ENCODE data around the gene AAMDC. TPM values are rescaled to one million over a fixed set of nuclear protein-coding genes. Genes with fewer than 3 reads are reported as not detected.

Gene AAMDC
- polyA plus RNA-seq (2013, experiment 1 of 2), result 84.7 TPM
- polyA plus RNA-seq (2013, experiment 2 of 2), result 85.1 TPM

- H3K14ac ChIP-seq (ENCODE audit: low read length in 2 of 2), result peak within 1 kb of the TSS in 1 of 2 experiments; percentile 99
- peak within 1 kb of the TSS; percentile 99 to 100 for H3K4me3 ChIP-seq (ENCODE audit: insufficient read depth in 1 of 2, low read depth in 1 of 2, low read length in 2 of 2)
- H3K9ac ChIP-seq (ENCODE audit: low read length), result peak within 1 kb of the TSS; percentile 97
- no peaks in the 10 kb centered on the region for H3K27me3 ChIP-seq (ENCODE audit: control insufficient read depth in 1 of 2, insufficient read depth in 1 of 2, low read length in 2 of 2)
- H3K79me1 ChIP-seq (replicated peaks; ENCODE audit: low read length, poor library complexity, severe bottlenecking), result peaks cover 5% of the 10 kb centered on the region
- H3K4ac ChIP-seq (ENCODE audit: low read depth in 1 of 2, low read length in 2 of 2), result peak within 1 kb of the TSS; percentile 97 to 98
- WGBS, result under 1% methylated on average over 49 of the region's 64 CpGs
- peak within 1 kb of the TSS; percentile 94 for H4K8ac ChIP-seq (ENCODE audit: low read length)
- peak within 1 kb of the TSS; percentile 94 for H2AFZ ChIP-seq (ENCODE audit: low read depth, low read length)
- H2BK15ac ChIP-seq (ENCODE audit: low read depth, poor library complexity, severe bottlenecking), result peak within 1 kb of the TSS; percentile 99
- peak within 1 kb of the TSS; percentile 94 for H3K27ac ChIP-seq (ENCODE audit: low read length, poor library complexity, severe bottlenecking)
- H2BK12ac ChIP-seq (ENCODE audit: low read length in 2 of 2), result peak within 1 kb of the TSS in 1 of 2 experiments; percentile 93
- H3K4me2 ChIP-seq (ENCODE audit: low read length, poor library complexity, severe bottlenecking), result peak within 1 kb of the TSS; percentile 93
- DNase-seq, result peak; percentile 99
- H2BK5ac ChIP-seq (ENCODE audit: low read depth, low read length, poor library complexity, severe bottlenecking), result peak within 1 kb of the TSS; percentile 99
- peak within 1 kb of the TSS; percentile 98 to 99 for H3K23ac ChIP-seq (ENCODE audit: low read length in 2 of 2)
- H3K18ac ChIP-seq (ENCODE audit: low read depth in 1 of 2, low read length in 2 of 2), result peak within 1 kb of the TSS; percentile 92 to 93
- H3K4me1 ChIP-seq (ENCODE audit: control insufficient read depth, insufficient read depth, low read depth, low read length), result peaks cover 9% of the 10 kb centered on the region
- H3K36me3 ChIP-seq (ENCODE audit: control insufficient read depth in 1 of 2, insufficient read depth in 2 of 2, low read depth in 1 of 2, low read length in 2 of 2), result no peaks in the 10 kb centered on the region
- peak within 1 kb of the TSS; percentile 54 for H2AK5ac ChIP-seq (ENCODE audit: low read length, severe bottlenecking)
- no peaks in the 10 kb centered on the region for H3K9me3 ChIP-seq (ENCODE audit: control insufficient read depth, low read length)
- peak within 1 kb of the TSS; percentile 90 for H4K91ac ChIP-seq (ENCODE audit: low read length)
- peak within 1 kb of the TSS; percentile 95 for H2BK120ac ChIP-seq (ENCODE audit: low read depth, low read length)
These were observed at the start of gene AAMDC, which contains the start of gene RSF1 for GRCh38 chr11:77820565-77821348. Gene AAMDC (plus strand): TSS chr11:77821144. CDS start chr11:77842497, 21,353 bp downstream. Gene RSF1 (minus strand): TSS chr11:77820722. CDS start chr11:77820714, 8 bp downstream.

- no peak overlapping the region for H2AK5ac ChIP-seq (ENCODE audit: low read length, severe bottlenecking)
- no peak overlapping the region for H3K4ac ChIP-seq (ENCODE audit: low read depth in 1 of 2, low read length in 2 of 2)
- no peak overlapping the region for H3K18ac ChIP-seq (ENCODE audit: low read depth in 1 of 2, low read length in 2 of 2)
- no peak overlapping the region for H4K91ac ChIP-seq (ENCODE audit: low read length)
- H3K27ac ChIP-seq (ENCODE audit: low read length, poor library complexity, severe bottlenecking), result no peak overlapping the region
- H3K4me2 ChIP-seq (ENCODE audit: low read length, poor library complexity, severe bottlenecking), result no peak overlapping the region
- H3K79me1 ChIP-seq (replicated peaks; ENCODE audit: low read length, poor library complexity, severe bottlenecking), result peaks cover 5% of the 10 kb centered on the region
- H2BK120ac ChIP-seq (ENCODE audit: low read depth, low read length), result no peak overlapping the region
- H2AFZ ChIP-seq (ENCODE audit: low read depth, low read length), result no peak overlapping the region
- H3K27me3 ChIP-seq (ENCODE audit: control insufficient read depth in 1 of 2, insufficient read depth in 1 of 2, low read length in 2 of 2), result no peaks in the 10 kb centered on the region
- H3K9me3 ChIP-seq (ENCODE audit: control insufficient read depth, low read length), result no peaks in the 10 kb centered on the region
- no peak overlapping the region for H3K23ac ChIP-seq (ENCODE audit: low read length in 2 of 2)
- no peak overlapping the region for H2BK5ac ChIP-seq (ENCODE audit: low read depth, low read length, poor library complexity, severe bottlenecking)
- no peak overlapping the region for H2BK12ac ChIP-seq (ENCODE audit: low read length in 2 of 2)
- H3K4me1 ChIP-seq (ENCODE audit: control insufficient read depth, insufficient read depth, low read depth, low read length), result no peaks in the 10 kb centered on the region
- WGBS, result 77% methylated on average over 1 of the region's 2 CpGs
- no peak overlapping the region for H3K4me3 ChIP-seq (ENCODE audit: insufficient read depth in 1 of 2, low read depth in 1 of 2, low read length in 2 of 2)
- H2BK15ac ChIP-seq (ENCODE audit: low read depth, poor library complexity, severe bottlenecking), result no peak overlapping the region
- H3K14ac ChIP-seq (ENCODE audit: low read length in 2 of 2), result no peak overlapping the region
- H4K8ac ChIP-seq (ENCODE audit: low read length), result no peak overlapping the region
- no peak for DNase-seq
- H3K9ac ChIP-seq (ENCODE audit: low read length), result no peak overlapping the region
- H3K36me3 ChIP-seq (ENCODE audit: control insufficient read depth in 1 of 2, insufficient read depth in 2 of 2, low read depth in 1 of 2, low read length in 2 of 2), result peaks cover 0 to 5% of the 10 kb centered on the region in 2 experiments
These were observed 45.0 kb upstream of the AAMDC start for GRCh38 chr11:77775936-77776335.

GRCh38 chr11:77776455-77776854 lies 44.5 kb upstream of the AAMDC start:
- Histone ChIP-seq H2AFZ (ENCODE audit: low read depth, low read length) (no peak overlapping the region), H2BK5ac (ENCODE audit: low read depth, low read length, poor library complexity, severe bottlenecking) (no peak overlapping the region), H3K18ac (ENCODE audit: low read depth in 1 of 2, low read length in 2 of 2) (no peak overlapping the region), H3K9ac (ENCODE audit: low read length) (no peak overlapping the region), H3K4me2 (ENCODE audit: low read length, poor library complexity, severe bottlenecking) (no peak overlapping the region), H3K27ac (ENCODE audit: low read length, poor library complexity, severe bottlenecking) (no peak overlapping the region), H3K4me3 (ENCODE audit: insufficient read depth in 1 of 2, low read depth in 1 of 2, low read length in 2 of 2) (no peak overlapping the region), H3K79me1 (replicated peaks; ENCODE audit: low read length, poor library complexity, severe bottlenecking) (peaks cover 8% of the 10 kb centered on the region), H4K8ac (ENCODE audit: low read length) (no peak overlapping the region), H3K9me3 (ENCODE audit: control insufficient read depth, low read length) (no peaks in the 10 kb centered on the region), H2AK5ac (ENCODE audit: low read length, severe bottlenecking) (no peak overlapping the region), H4K91ac (ENCODE audit: low read length) (no peak overlapping the region), H3K4ac (ENCODE audit: low read depth in 1 of 2, low read length in 2 of 2) (no peak overlapping the region), H3K23ac (ENCODE audit: low read length in 2 of 2) (no peak overlapping the region), H3K27me3 (ENCODE audit: control insufficient read depth in 1 of 2, insufficient read depth in 1 of 2, low read length in 2 of 2) (no peaks in the 10 kb centered on the region), H3K14ac (ENCODE audit: low read length in 2 of 2) (no peak overlapping the region), H2BK12ac (ENCODE audit: low read length in 2 of 2) (no peak overlapping the region), H2BK120ac (ENCODE audit: low read depth, low read length) (no peak overlapping the region), H2BK15ac (ENCODE audit: low read depth, poor library complexity, severe bottlenecking) (no peak overlapping the region), H3K36me3 (ENCODE audit: control insufficient read depth in 1 of 2, insufficient read depth in 2 of 2, low read depth in 1 of 2, low read length in 2 of 2) (peaks cover 0 to 5% of the 10 kb centered on the region in 2 experiments), H3K4me1 (ENCODE audit: control insufficient read depth, insufficient read depth, low read depth, low read length) (no peaks in the 10 kb centered on the region)
- no CpG with 5 or more reads among the region's 1 CpG for WGBS
- DNase-seq, result peak; percentile 47

GRCh38 chr11:77778118-77778517 lies 42.8 kb upstream of the AAMDC start:
- Histone ChIP-seq H2AFZ (ENCODE audit: low read depth, low read length) (no peak overlapping the region), H3K27ac (ENCODE audit: low read length, poor library complexity, severe bottlenecking) (no peak overlapping the region), H2AK5ac (ENCODE audit: low read length, severe bottlenecking) (no peak overlapping the region), H3K4ac (ENCODE audit: low read depth in 1 of 2, low read length in 2 of 2) (no peak overlapping the region), H3K4me1 (ENCODE audit: control insufficient read depth, insufficient read depth, low read depth, low read length) (peaks cover 2% of the 10 kb centered on the region), H3K4me2 (ENCODE audit: low read length, poor library complexity, severe bottlenecking) (no peak overlapping the region), H3K36me3 (ENCODE audit: control insufficient read depth in 1 of 2, insufficient read depth in 2 of 2, low read depth in 1 of 2, low read length in 2 of 2) (peaks cover 0 to 8% of the 10 kb centered on the region in 2 experiments), H3K14ac (ENCODE audit: low read length in 2 of 2) (no peak overlapping the region), H2BK12ac (ENCODE audit: low read length in 2 of 2) (no peak overlapping the region), H4K8ac (ENCODE audit: low read length) (no peak overlapping the region), H3K27me3 (ENCODE audit: control insufficient read depth in 1 of 2, insufficient read depth in 1 of 2, low read length in 2 of 2) (no peaks in the 10 kb centered on the region), H2BK15ac (ENCODE audit: low read depth, poor library complexity, severe bottlenecking) (no peak overlapping the region), H3K23ac (ENCODE audit: low read length in 2 of 2) (no peak overlapping the region), H3K18ac (ENCODE audit: low read depth in 1 of 2, low read length in 2 of 2) (no peak overlapping the region), H4K91ac (ENCODE audit: low read length) (no peak overlapping the region), H3K79me1 (replicated peaks; ENCODE audit: low read length, poor library complexity, severe bottlenecking) (peaks cover 9% of the 10 kb centered on the region), H2BK5ac (ENCODE audit: low read depth, low read length, poor library complexity, severe bottlenecking) (no peak overlapping the region), H3K4me3 (ENCODE audit: insufficient read depth in 1 of 2, low read depth in 1 of 2, low read length in 2 of 2) (no peak overlapping the region), H2BK120ac (ENCODE audit: low read depth, low read length) (no peak overlapping the region), H3K9ac (ENCODE audit: low read length) (no peak overlapping the region), H3K9me3 (ENCODE audit: control insufficient read depth, low read length) (no peaks in the 10 kb centered on the region)
- no CpG with 5 or more reads among the region's 1 CpG for WGBS
- no peak for DNase-seq

Measured in mesenchymal stem cell (in vitro differentiated cells and primary cell).